Activated gamma-delta T cell treated with anti-CD3 and anti-CD28 coated beads, Interleukin-2, amount 50 U/mL, for 16 hours (primary cell): ENCODE data around the gene TXK.
"Not testable (repeated sequence)": the region's sequence is repeated elsewhere in the genome, so short reads cannot be mapped to it uniquely, and the experiment has no call there.

Source experiments
- DNase-seq: peaks from one replicate; pipeline ENCODE4 v3.0.0-alpha.2; 2020; ENCODE audit warnings: low read depth

TXK gene

DNA sequence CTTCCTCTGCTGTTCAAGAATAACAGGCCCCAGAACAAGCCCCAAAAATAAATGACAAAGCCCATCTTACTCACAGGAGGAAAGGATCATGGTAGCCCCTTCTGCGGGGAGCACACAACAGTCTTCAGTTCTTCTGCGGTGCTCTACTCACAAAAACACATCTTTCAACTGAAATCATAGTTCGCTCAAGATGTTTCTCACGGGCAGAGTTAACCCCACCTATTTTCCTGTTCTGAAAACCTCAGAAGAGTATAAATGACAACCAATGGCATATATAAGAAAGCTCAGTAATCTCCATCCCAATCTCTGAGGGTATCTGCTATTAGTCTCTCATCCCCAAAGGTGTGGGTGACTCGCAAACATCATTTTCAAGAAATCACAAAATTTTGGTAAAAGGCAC lies at the start of gene TXK:
Gene TXK, minus strand, starts transcription at position 170 of the 400 bp plus-strand sequence. Its CDS starts 80 bp downstream, at position 90.
- no peak for DNase-seq

DNA sequence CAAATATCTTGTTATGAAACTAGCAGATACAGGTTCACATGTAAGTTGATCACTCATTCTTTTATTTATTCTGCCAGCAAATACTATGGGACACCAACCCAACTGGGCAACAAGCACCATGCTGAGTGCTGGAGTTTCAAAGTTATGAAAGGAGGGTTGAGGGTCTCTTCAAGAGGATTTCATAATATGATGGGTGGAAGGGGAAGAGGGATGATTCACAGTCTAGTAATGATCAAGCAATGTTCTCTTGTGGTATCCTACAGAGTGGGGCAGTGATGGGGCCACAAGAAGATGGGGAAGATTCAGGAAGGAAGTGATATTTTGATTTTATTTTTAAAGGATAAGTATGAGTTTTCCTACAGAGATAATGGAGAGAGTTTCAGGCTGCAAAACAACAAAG lies 46.2 kb upstream of the TXK start:
- no peak for DNase-seq

DNA sequence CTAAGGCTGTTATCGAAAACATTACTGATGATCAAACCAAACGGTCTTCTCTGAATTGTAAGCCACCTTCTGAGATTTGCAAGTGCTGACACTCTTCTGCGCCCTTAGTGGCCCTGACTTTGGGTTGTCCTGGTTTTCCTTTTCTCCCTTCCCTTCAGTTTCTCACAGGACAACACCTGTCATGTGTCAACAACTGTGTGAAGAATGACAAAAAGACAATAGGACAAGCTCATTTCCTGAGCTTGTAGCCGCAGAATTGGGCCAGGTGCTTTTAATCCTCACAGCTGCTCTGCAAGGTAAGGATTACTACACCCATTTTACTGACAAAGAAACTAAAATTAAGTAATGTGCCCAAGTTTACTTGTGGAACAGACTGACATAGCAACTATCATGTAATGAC lies 44.9 kb upstream of the TXK start:
- DNase-seq: no peak

DNA sequence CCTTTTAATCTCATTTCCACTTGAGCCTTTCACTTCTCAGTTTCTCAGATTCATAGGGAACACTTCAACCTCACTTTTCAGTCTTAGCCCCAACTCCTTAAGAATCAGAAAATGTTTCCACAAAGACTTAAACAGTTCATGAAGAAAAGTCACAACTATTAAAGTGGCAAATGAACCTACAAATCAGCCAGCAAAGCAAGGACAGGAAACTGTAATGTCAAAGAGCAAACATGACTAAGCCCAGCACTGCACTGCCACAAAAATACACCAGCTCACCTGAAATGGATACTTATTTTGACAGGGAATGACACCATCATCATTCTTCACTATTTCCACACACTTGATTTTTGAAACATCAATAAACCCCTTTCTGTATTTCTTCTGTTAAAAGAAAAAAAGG lies 41.8 kb upstream of the TXK start:
- no peak for DNase-seq

DNA sequence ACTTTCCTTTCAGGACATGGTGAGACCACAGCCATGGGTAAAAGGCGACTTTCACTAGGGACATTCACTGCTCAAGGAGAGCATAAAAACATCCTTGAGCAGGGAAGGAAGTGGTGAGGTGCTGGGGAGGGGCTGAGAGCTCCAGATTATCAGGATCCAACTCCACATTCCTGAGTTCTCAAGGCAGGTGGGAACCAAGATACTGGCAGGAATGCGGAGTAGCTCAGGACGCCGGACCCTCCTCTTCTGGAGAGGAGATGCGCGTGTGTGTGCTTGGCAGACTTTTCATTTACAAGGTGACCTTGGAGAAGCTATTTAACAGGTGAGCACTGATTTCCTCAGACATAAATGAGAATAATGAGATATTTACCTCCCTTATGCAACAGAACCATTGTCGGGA lies 41.3 kb upstream of the TXK start:
- DNase-seq: no peak

DNA sequence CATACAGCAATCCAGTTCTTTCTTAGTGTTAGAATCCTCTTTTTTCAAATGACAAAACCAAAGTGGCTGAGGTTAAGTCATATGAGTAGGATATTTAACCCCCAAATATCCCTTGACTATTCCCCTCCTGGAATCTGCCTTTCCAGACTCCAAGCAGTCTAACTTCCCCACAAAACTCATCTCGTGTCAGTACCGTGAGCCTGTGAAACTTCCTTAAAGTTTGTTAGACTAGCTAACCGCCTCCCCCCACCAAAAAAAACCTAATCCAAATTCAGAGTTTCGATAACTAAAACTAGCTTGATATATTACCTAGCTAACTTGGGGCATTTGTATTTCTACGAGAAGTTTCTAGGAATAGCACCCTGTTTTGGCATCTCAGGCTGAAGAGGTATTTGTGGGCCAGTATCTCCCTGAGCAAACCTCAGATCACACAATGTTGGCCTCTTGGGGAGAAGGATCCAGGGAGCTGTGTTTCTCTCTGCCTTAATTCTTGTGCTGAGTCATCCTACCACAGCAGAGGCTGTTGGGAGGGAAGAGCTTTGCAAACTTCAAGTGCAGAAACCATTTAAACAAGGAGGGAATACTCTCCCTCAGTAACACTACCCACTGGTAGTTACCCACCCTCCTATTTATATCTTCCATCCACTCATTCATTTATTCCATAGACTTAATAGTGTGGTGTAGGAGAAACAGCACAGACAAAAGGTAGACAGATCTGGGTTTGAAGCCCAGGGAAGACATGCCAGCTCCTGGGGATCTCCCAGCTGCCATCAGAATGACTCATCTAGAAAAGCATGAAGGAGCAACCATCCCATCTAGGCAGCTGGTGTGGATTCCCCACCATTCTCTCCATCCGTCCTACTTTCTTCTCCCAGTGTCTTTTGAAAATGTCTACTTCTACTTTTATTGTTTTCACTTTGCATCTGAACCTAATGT lies 39.3 kb upstream of the TXK start:
- DNase-seq: no peak

DNA sequence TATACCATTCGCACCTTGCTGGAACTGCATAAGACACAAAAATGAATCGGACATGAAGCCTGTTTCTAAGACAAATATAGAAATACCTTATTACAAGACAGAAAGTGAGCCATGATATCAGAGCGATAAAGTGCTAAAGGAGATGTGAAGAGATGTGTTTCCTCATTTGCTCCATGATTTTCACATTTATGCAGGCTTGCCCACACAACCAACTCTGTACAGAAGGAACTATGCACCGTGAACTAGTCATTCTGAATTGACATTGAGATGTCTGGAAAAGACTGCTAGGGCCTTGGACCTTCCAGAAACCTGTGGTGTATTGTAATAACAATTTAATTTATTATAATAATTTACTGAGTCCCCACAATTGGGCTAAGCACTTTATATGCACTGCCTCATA lies 38.6 kb upstream of the TXK start:
- DNase-seq: no peak

DNA sequence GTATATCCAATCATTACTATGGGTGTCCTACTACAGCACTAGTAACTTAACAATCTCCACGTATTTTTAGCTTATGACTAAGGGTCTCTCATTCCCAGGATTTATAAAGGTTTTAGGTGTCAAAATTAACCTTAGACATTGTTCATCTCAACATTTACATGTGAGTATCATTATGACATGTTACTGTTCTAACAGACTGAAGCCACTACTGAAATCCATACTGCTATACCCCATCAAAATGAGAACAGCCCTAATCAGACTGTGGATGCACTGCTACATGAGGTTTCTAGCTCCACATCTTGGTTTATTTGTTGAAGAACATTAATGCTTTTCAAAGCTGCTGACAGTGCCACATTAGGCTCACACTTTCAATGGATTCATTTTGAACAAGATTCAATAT lies 35.6 kb upstream of the TXK start:
- no peak for DNase-seq

DNA sequence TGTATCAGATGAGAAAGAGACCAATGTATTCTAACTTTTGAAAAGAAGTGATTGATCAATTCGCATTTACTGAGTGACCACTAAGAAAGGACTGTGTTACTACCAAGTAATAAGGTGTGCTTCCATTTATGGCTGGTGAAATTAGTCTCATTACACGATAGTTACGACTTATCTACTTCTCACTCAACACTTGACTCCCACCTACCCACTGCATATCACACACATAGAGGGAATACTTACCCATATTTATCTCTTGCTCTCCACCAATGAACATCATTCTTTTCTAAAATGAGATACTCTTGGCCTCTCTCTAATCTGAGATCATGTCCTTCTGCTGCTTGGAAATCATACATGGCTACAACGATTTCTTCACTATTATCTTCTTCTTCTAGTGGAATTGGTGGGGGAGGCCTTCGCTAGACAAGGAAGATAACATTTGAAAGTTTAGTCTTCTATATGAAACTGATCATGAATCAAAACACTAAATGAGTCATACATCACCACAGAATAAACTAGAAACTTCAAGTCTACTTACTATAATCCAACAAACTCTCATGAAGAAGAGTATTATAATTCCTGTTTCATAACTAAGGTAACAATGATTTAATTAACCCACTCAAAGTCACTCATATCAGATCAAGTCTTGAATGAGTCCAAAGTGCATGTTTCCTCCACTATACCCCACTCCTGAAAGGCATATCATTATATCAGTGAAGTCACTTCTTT lies 33.7 kb upstream of the TXK start:
- DNase-seq: no peak

DNA sequence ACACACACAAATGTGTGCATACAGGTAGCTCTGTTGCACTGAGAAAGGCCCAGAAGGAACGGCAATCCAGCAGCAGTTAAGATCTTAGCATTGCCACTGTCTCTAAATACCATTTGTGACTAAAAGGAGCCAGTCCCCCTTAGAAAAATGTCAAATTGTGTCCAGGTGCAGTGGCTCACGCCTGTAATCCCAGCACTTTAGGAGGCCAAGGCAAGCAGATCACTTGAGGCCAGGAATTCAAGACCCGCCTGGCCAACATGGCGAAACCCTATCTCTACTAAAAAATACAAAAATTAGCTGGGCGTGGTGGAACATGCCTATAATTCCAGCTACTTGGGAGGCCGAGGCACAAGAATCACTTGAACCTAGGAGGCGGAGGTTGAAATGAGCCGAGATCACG lies 30.5 kb upstream of the TXK start:
- not testable (repeated sequence) for DNase-seq

DNA sequence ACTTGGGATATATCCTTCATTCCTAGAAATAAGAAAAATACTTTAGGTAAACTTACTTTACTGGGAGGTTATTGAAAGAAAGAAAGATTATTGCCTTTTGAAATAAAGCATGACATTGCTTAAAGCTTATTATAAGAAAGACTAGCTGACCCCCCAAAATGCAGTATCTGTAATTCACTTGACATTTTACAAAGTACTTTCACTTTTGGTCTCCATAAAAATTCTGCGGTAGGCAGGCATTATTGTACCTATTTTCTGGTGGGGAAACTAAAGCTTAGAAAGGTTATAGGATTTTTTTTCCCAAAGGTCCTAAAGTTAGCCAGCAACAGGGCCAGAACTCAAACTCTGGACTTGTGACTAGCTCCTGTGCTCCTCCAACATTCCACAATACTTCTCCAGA lies 29.7 kb upstream of the TXK start:
- DNase-seq: no peak

DNA sequence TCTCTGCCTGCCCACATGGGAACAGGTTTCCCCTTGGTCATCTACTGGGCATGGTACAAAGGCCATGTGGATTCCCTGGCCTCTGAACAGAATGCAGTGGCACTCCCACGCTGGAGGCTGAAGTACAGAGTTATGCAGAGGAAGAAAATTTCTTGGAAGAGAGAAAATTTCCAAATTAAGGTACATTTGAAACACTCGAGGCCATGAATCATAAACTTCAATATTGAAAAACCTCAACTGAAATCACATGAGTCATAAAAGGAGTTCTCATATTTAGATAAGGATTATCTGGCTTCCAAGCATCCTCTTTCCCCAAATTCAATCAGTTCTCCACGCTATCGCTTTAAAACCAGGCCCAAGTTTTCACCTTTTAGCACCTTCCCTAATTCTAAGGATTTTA lies 28.1 kb upstream of the TXK start:
- DNase-seq: no peak

DNA sequence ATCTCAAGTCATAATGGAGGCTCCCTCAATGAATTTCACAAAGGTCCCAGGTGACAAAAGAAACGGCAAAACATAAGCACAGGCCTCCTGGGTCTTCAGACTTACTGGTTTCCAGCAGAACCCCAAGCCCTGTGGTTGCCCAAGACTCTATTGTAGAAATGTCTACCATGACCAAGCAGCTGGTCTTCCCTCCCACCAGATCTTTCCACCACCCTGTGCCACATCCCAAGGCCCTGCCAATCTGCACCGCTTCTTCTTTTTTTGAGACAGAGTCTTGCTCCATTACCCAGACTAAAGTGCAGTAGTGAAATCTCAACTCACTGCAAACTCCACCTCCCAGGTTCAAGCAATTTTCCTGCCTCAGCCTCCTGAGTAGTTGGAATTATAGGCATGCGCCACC lies 23.2 kb upstream of the TXK start:
- no peak for DNase-seq

DNA sequence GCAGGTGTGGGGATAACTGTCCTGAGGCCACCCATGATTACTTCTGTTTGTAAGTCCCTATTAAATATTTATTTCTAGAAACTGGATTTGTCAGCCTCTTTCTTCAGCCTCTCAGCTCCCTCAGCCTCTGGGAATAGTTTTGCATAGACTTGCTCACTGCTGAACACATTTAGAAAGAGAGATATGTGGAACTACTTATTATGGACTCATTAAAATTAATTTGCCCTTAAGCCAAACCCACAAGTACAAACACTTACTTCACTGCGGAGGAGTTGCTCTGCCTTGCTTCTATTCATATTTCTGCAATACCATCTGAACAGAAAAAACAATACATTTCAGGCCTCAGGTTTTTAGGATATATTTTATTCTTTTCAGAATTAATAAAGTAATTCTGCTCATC lies 22.4 kb upstream of the TXK start:
- no peak for DNase-seq

DNA sequence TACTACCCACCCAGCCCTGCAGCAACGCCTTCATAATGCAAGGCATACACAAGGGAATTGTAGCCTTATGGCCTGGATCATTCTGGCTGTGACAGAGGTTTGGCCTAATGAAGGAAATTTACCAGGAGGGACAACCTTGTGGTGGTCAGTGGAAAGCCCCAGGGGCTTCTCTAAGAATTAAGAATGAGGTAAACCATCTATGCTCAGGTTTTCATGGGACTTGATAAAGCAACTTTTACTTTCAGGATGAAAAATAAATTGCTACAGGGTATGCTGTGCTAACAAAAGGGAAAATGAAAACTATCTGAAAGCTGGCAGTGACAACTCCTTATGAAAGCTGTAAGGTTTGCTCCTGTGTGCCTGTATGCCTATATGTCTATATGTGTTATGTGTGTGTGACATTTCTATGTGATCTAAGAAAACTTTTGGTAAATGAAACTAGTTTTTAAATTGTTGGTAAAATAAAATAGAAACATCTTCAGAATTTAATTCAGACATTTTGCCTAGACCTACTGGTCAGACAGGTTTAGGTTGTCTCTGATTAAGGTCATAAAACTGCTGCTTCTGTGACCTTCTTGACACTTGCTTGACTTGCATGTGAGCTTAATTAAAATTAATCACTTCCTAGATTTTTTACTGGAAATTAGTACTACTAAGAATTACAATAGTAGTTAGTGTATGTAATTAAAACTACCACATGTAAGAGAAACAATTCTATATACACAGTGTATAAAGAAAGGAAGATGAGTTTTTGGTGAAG lies 19.9 kb upstream of the TXK start:
- DNase-seq: no peak

DNA sequence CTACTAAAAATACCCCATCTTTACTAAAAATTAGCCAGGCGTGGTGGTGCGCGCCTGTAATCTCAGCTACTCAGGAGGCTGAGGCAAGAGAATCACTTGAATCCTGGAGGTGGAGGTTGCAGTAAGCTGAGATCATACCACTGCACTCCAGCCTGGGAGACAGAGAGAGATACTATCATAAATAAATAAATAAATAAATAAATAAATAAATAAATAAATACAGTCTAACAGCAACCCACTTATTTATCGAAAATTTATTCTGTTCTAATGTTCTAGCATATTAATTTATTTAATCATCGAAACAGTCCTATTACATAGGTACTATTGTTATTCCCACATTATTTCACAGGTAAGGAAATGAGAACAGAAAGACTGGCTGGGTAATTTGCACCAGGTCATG lies 18.2 kb upstream of the TXK start:
- no peak for DNase-seq

DNA sequence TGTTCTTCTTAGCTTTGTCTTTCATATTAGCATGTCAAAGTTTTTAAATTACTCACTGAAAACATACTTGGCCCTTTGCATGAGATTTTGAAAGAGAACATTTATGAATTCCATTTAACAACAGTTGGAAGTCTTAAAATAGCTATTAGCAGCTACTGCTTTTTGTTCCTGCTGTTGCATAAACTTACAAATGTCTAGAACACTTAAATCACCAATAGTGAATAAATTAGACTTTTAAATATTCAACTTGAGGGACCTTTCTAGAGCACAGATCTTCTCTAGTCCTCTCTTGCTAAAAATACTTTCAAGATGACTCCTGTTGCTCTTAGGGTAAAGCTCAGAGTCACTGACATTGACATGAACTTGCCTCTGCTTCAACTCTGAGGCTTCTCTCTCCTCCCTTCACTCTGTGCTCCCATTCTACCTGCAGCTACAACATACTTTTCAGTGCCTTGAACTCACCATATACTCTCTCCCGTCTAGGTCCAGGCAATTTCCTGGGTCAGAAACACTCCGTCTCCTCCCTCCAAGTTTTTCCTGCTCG lies 15.8 kb upstream of the TXK start:
- no peak for DNase-seq

DNA sequence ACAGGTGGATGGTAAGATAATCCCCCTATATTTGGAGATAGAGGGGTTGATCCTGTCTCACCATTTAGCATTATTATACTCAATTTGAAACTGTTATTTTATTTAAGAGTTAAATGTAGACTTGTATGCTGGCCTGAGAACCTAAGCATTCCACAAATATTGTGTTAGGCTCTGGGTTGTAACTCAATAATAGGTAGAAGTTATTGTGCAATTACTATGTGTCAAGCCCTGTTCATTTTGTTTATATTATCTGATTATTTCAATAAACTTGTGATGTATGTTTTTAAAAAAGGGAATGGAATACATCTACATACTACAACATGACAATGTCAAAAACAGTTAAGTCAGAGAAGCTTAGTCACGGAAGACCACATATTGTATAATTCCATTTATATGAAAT lies 13.6 kb upstream of the TXK start:
- no peak for DNase-seq

DNA sequence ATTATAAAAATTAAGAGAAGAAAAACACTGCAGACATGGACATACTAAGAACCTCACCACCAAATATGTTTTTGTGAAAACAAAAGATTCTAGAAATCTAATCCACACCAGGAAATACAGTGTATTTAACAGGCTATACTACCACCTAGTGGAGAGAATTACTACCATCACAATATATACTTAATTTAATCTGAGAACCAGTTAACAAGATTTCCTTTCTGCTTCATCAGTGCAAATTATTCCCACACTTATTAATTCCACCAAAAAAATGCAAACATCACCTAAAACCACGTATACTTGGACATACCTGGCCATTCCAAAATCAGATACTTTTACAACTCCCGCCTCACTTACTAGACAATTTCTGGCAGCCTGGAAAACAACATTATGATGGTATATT lies 7.0 kb upstream of the TXK start:
- DNase-seq: no peak

DNA sequence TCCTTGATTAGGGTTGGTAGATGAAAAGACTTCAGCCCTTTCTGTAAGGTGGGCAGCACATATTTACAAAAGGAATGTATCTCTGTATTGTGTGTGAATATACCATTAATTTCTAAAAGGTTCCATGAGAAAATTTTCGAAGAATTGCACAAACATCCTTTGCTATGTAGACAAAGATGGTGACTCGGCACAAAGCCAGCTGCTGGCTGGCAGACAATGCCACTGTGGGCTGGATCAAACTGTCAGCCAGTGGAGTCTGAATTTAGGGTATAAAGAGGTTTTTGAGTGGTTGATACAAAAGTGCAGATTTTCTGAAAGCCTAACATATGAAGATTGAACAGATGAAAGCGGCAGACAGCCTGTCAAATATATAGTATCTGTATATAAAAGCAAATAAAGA lies 5.6 kb upstream of the TXK start:
- DNase-seq: no peak

DNA sequence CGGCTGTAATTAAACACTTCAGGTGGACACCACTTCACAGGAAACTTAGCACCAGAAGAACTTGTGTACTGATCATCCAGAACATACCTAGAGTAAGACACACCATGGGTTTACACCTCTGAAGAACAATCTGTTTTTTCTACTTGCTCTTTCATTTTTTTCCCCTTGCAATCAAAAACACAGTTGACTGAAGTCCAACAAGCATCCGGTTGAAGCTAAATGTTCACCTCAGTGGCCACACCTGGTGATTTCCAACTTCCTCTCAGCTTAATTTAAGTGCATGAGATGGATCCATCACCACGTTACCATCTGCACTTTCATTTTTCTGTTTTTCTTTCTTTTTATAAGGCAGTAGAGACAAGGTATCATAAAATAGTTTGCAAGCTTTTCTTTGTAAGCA lies 4.9 kb upstream of the TXK start:
- no peak for DNase-seq

DNA sequence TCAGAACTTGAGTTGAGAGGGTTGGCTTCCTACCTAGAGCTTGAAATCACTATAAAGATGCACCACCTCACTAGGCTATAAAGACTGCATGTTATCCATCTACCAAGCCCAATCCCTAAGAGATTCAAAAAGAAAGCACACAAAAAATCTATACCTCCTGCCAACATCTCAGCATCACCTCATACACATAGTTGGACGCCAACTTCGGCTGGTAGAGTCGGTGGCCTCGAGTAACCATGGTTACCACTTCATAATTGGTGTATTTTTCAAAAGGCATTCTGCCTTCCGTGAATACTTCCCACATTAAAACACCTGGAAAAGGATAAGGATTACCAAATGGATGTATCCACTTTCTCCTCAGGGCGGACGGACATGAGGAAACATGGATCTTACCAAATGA lies 4.5 kb upstream of the TXK start:
- DNase-seq: no peak

DNA sequence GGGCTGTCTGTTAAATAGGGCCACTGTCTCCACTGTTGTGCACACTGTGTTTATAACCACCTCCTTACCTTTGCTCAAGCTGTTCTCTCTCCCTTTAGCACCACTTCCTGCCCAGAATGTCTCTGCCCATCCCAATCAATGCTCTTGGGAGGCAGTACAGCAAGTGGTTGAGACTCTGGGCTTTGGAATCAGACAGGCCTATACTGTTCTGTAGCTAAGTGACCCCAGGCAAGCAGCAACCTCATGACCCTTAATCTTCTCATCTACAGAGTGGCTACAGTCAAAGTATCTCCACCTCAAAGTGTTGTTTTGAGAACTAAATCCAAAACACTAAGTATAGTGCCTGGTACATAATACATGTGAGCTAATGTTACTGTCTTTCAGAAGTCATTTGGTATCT lies 3.8 kb upstream of the TXK start:
- DNase-seq: no peak
